T47D (cell line): ENCODE measurements around the gene CDK16.

Experiments
- DNase-seq, 2 experiments: peaks; one replicate each; pipeline versions ENCODE4 v3.0.0 to v3.0.0-alpha.2; 2011 to 2012; ENCODE audit warnings: low read depth in 1 of 2, low spot score in 1 of 2
- JUND ChIP-seq: IDR thresholded peaks from 2 replicates; pipeline ENCODE4 v1.6.1; 2012; ENCODE audit warnings: low read depth
- in situ Hi-C: cut with HindIII; loops from 2 replicates; pipeline ENCODE4 v1.10.0; 2016; ENCODE audit warnings: low sequenced_read_pairs, low pct_unique_long_range_greater_than_20kb

CDK16 gene

DNA sequence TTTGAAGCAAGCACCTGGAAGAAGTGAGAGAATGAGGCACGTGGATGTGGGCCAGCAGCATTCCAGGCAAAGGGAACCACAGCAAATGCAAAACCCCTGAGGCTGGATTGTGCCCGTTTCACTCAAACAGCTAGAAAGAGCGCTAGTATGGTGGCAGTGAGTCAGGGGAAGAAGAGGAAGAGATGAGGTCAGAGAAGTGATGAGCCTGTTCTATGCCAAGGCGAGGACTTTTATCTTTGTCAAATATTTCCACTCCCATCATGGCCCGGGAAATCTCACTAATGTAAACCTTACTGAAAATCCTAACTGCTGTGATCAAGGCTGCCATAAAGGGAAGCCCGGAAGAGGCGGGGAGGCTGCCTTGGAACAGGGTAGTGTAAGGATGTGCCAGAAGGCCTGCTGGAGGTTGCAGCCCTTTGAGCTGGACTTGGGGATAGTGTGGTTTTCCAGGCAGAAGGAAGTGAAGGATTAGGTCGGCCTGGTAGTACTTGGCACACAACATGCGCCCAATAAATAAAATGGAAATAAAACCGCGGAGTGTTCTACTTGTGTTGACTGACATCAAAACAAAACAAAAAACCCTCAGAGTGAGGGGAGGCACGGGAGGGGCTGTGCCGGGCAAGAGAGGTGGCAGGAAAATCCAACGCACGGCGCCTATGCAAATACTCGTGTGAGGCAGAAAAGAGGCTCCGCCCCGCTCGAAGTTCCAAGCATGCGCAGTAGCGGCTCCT lies 1.2 kb upstream of the CDK16 start:
- DNase-seq: peak; percentile 17 to 87
- no peak for TF ChIP-seq JUND
- in situ Hi-C loops: no loop called here

DNA sequence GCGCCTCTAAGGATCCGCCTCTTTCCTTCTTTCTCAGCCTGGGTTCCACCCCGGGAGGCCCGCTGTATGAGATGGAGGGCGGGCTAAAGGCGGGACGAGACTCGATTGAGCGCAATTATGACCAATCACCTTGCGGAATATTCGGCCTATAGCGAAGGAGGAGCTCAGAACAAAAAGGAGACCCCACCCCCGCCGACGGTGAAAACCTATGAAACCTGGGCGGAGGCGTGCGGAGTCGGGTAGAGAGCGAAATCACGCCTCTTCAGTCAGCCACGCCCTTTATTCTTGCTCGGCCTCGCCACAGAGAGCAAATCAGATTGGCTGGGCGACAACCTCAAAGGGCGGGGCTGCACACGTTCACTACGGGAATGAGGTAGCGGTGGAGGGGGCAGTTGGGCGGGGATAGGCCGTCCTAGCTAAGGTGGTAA lies 615 bp upstream of the CDK16 start:
- peak; percentile 74 to 99 for DNase-seq
- no peak for TF ChIP-seq JUND
- in situ Hi-C loops: no loop called here

DNA sequence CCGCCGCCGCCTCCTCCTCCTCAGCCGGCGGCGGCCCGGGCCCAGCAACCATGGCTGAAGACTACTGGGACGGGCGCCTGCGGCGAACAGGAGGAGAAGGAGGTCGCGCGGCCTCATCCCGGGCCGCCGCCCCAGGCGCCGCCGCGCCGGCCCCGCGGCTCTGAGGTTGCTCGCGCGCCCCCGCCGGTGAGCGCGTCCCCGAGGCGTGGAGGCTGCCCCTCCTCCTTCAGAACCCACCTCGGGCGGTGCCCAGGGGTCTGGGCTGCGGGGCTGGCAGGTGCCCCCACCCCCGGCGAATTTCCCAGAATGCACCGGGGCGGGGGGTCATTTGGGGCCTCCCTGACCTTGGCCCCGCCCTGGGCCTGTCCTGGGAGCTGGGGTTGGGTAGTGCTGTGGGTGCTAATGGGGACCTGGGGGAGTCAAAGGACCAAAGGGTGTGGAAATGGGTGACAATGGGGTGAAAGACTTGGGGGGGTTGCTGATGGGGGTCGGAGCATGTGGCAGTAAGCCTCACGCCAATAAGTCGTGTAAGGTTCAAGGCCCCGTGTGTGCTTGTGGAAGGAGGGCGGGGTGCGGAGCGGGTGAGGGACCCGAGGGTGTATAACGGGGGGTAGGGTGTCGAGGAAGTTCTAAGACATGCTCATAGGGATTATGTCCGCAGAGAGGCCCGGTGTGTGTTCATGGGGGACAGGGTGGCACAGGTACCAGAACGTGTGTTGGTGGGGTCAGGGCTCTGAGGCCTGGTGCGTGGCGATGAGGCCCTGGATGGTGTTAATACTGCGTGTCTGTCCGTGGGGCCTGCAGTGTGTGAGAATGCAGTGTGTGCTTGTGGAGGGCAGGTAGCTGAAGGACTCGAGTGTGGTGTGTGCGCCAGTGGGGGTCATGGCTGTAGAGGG lies 687 bp downstream of the CDK16 start:
- no peak for TF ChIP-seq JUND
- peak in 1 of 2 experiments; percentile 44 for DNase-seq
- in situ Hi-C loops: no loop called here

DNA sequence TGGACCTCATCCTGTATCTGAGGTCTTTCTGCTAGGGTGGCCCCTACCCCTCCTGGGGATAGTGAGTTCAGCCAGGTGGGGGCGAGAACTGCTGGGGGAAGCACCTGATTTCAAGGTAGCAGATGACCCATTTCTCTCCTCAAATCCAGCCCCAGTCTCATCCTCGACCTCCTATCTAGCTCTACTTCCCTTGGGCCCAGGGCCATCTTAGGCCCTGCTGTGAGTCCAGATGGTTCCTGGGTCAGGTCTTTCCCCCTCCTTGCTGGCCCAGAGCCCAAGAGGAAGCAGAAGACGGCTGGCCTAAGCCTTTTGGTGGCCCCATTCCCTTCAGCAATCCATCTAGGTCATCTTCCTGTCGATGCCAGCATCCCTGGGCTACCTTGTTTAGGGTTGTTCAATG lies 3.3 kb downstream of the CDK16 start:
- no peak for DNase-seq
- in situ Hi-C loops: no loop called here
- TF ChIP-seq JUND: no peak

DNA sequence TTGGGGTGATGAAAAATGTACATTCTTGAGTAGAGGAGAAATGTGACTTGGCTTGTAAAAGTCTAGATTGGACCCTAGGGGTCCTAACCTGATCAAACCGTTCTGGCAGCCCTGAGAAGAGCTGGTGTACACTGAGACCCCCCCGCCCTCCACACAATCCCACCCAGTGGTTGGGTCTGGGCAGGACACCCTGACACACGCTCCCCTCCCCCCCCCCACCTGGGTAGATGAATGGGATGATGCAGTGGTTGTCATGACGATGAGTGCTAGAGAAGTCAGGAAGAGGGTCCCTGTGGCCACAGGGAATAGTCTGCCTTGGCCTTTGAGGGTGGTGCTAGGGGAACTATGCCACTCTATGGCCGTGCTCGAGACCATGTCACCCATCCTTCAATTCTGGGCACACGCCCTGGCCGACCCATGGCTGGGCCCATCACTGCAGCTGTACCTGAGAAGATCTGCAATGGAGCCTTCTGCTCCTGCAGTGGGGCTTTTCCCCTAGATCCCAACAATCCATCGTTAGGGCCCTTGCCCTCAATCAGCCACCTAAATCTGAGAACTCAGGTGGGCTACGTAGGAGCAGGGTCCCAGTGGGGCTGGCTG lies 4.4 kb downstream of the CDK16 start:
- TF ChIP-seq JUND: no peak
- in situ Hi-C loops: no loop called here
- DNase-seq: no peak

DNA sequence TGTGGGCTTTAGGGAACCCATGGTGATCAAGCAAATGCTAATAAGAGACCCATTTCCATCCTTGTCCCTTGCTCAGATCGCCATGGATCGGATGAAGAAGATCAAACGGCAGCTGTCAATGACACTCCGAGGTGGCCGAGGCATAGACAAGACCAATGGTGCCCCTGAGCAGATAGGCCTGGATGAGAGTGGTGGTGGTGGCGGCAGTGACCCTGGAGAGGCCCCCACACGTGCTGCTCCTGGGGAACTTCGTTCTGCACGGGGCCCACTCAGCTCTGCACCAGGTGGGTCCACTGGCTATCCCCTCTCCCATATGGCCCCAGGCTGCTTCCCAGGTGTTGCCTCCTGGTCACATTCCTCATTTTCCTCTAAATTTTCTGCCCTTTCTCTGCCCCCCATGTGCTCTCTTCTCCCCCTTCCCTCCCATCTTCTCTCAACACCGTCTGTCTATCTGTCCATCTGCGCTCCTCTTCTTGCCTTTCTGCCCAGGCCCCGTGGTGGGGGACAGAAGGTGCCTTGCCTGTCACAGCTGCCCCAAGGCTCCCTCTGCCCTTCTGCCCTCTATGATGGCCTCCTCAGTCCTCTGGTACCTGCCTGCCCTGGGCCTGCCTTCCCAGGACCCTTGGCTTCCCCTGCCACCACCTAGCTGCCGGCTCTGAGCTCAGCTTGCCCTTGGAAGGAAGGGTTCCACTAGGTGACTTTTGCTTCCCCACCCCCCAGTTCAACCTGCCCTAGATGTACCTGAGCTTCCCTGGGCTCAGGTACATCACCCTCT lies 5.2 kb downstream of the CDK16 start:
- no peak for TF ChIP-seq JUND
- DNase-seq: no peak
- in situ Hi-C loops: no loop called here

DNA sequence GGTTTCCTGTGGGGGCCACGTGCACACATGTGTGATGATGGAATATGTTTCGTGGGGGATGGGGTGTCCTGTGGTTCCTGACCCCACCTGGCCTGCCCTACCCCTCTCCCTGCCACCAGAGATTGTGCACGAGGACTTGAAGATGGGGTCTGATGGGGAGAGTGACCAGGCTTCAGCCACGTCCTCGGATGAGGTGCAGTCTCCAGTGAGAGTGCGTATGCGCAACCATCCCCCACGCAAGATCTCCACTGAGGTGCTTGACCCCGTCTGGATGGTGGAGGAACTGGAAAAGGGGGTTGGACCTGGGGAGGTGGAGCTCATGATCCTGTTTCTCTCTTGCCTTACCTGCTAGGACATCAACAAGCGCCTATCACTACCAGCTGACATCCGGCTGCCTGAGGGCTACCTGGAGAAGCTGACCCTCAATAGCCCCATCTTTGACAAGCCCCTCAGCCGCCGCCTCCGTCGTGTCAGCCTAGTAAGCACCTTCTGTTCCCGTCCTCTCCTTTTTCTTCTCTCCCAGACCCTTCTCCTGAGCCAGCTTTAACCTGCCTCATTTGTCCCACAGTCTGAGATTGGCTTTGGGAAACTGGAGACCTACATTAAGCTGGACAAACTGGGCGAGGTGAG lies 5.9 kb downstream of the CDK16 start:
- TF ChIP-seq JUND: no peak
- DNase-seq: no peak
- in situ Hi-C loops: no loop called here

DNA sequence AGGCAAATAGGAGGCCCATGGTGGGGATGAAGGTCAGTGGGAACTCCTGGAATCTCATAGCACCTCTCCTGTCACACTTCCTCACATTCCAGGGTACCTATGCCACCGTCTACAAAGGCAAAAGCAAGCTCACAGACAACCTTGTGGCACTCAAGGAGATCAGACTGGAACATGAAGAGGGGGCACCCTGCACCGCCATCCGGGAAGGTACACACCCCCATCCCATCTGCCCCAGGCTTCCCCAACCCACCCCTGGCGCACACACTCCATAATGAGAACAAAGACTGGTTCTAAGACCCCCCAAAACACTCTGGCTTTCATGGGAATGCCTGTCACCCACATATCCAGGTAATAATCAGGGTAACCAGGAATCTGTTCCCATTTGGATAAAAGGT lies 6.4 kb downstream of the CDK16 start:
- in situ Hi-C loops: no loop called here
- no peak for DNase-seq
- TF ChIP-seq JUND: no peak

DNA sequence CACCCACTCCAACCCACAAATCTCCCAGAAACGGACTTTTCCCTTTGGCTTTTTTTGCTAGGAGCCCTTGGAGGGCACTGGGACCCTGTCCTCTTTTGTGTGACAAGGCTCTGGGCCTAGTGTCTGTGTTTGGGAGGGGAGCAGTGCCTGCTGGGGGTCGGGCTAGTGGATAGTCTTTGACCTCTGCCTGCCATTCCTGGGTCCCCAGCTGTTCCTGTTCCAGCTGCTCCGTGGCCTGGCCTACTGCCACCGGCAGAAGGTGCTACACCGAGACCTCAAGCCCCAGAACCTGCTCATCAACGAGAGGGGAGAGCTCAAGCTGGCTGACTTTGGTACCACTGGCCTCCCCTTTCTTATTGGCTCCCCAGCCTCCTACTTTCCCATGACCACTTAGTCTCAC lies 7.6 kb downstream of the CDK16 start:
- in situ Hi-C loops: no loop called here
- DNase-seq: no peak
- no peak for TF ChIP-seq JUND

DNA sequence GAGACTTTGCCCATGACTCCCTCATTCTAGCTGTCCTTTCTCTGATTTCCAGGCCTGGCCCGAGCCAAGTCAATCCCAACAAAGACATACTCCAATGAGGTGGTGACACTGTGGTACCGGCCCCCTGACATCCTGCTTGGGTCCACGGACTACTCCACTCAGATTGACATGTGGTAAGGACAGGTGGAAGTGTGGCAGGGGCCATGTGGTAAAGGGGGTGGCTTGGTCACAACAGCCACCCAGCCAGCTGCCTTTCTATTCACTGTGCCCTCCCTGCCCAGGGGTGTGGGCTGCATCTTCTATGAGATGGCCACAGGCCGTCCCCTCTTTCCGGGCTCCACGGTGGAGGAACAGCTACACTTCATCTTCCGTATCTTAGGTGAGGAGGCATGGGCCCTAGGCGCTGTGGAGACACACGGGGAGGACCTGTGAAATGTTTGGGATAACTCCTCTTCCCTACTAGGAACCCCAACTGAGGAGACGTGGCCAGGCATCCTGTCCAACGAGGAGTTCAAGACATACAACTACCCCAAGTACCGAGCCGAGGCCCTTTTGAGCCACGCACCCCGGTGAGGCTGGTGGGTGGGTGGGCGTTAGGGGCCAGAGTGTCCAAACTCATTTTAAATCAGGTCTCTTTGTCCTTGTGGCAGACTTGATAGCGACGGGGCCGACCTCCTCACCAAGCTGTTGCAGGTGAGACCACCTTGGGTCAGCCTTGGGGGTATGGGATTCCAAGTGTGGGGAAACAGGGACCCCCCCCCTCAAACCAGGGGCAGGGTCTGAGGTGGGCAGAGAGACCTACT lies 8.3 kb downstream of the CDK16 start:
- no peak for DNase-seq
- no peak for TF ChIP-seq JUND
- in situ Hi-C loops: no loop called here

DNA sequence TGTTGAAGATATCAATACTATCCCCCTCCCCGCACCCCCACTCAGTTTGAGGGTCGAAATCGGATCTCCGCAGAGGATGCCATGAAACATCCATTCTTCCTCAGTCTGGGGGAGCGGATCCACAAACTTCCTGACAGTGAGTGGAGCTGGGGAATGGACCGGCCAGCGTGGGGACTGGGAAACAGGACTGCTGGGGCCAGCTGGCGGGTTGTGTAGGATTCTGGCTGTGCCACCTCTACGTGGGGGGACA lies 8.8 kb downstream of the CDK16 start:
- no peak for DNase-seq
- TF ChIP-seq JUND: no peak
- in situ Hi-C loops: no loop called here
